Activated T-helper 17 cell treated with anti-CD3 and anti-CD28 coated beads, Interleukin-2, amount 50 U/mL, for 72 hours (primary cell): ENCODE measurements around the gene WWOX. TPM values are rescaled to one million over a fixed set of nuclear protein-coding genes. Genes with fewer than 3 reads are reported as not detected.

ENCODE experiments used
- ATAC-seq: fragments of 150-1000 bp; cut with Tn5 transposase; replicated peaks from 2 replicates; pipeline ENCODE4 v1.10.0; 2021; ENCODE audit warnings: mild to moderate bottlenecking, moderate library complexity
- H3K27ac Mint-ChIP-seq: one replicate; pipeline ENCODE4 v1.8.0; 2022; ENCODE audit warnings: mixed read lengths
- H3K27me3 Mint-ChIP-seq: one replicate; pipeline ENCODE4 v1.8.0; 2022; ENCODE audit warnings: mixed read lengths
- H3K36me3 Mint-ChIP-seq: one replicate; pipeline ENCODE4 v1.8.0; 2022; ENCODE audit warnings: low read depth, mild to moderate bottlenecking, mixed read lengths
- H3K4me1 Mint-ChIP-seq: one replicate; pipeline ENCODE4 v1.8.0; 2022; ENCODE audit warnings: mixed read lengths
- H3K4me3 Mint-ChIP-seq: one replicate; pipeline ENCODE4 v1.8.0; 2022; ENCODE audit warnings: mild to moderate bottlenecking, mixed read lengths
- H3K9me3 Mint-ChIP-seq: one replicate; pipeline ENCODE4 v1.8.0; 2022; ENCODE audit warnings: mixed read lengths
- total RNA-seq, 2 donors: library from RNA; stranded (reverse); gene quantifications; one replicate each; pipeline ENCODE4 v1.2.3, GENCODE V29; 2022

Gene WWOX
- total RNA-seq, 2 donors from 2014 or later: 9.4 to 16.5 TPM

DNA sequence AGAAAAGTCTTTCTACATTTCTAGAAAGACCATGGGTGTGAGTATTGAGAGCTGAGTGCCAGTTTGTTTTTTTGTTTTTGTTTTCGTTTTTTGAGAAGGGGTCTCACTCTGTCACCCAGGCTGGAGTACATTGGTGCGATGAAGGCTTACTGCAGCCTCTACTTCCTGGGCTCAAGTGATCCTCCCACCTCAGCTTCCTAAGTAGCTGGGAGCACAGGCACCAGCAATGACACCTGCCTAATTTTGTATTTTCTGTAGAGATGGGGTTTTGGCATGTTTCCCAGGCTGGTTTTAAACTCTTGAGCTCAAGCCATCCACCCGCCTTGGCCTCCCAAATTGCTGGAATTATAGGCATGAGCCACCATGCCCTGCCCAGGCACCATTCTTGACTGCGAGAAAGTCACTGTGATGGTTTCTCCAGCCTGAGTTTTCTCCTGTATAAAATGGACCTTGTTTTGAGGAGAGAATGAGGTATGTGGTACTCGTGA lies 827.3 kb downstream of the WWOX start:
- peak overlapping the region; percentile 15 for H3K27ac Mint-ChIP-seq
- ATAC-seq: no peak

GRCh38 chr16:78927766-78928165 lies 828.3 kb downstream of the WWOX start:
- ATAC-seq: no peak
- peaks cover 6% of the 10 kb centered on the region for H3K36me3 Mint-ChIP-seq
- peaks cover 5% of the 10 kb centered on the region for H3K9me3 Mint-ChIP-seq
- peaks cover 16% of the 10 kb centered on the region for H3K4me1 Mint-ChIP-seq
- no peaks in the 10 kb centered on the region for H3K27me3 Mint-ChIP-seq
- no peak overlapping the region for H3K4me3 Mint-ChIP-seq
- H3K27ac Mint-ChIP-seq: no peak overlapping the region

More for the DNA sequence above, 827.3 kb downstream of the WWOX start:
- H3K36me3 Mint-ChIP-seq: peaks cover 9% of the 10 kb centered on the region
- H3K4me3 Mint-ChIP-seq: no peak overlapping the region
- no peaks in the 10 kb centered on the region for H3K27me3 Mint-ChIP-seq
- peaks cover 8% of the 10 kb centered on the region for H3K9me3 Mint-ChIP-seq
- H3K4me1 Mint-ChIP-seq: peaks cover 17% of the 10 kb centered on the region

GRCh38 chr16:78929841-78930240 lies 830.4 kb downstream of the WWOX start:
- Mint-ChIP-seq H3K4me1 (peaks cover 6% of the 10 kb centered on the region), H3K36me3 (no peaks in the 10 kb centered on the region), H3K27me3 (no peaks in the 10 kb centered on the region), H3K27ac (no peak overlapping the region), H3K9me3 (no peaks in the 10 kb centered on the region), H3K4me3 (no peak overlapping the region)
- ATAC-seq: no peak

DNA sequence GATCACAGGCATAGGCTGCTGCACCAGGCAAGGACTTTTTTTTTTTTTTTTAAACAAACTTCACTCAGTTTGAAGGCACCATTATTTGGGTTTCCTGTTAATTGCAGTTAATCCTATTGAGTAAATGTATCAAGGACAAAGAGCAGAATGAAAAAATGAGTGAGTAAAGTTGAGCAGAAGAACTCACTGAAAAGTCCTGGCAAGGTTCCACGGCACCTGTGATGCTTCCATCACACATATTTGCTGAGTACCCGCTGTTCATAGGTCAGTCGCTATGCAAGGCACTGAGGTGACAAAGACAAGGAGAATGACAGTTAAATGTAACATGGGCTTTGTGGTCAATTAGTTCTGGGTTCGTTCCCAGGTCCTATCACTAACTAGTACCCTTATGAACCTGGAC lies 831.1 kb downstream of the WWOX start:
- Mint-ChIP-seq H3K9me3 (no peaks in the 10 kb centered on the region), H3K4me3 (no peak overlapping the region), H3K27ac (no peak overlapping the region)

GRCh38 chr16:78931267-78931666 lies 831.8 kb downstream of the WWOX start:
- Mint-ChIP-seq H3K4me3 (no peak overlapping the region), H3K9me3 (no peaks in the 10 kb centered on the region), H3K27ac (no peak overlapping the region), H3K27me3 (no peaks in the 10 kb centered on the region), H3K4me1 (no peaks in the 10 kb centered on the region), H3K36me3 (no peaks in the 10 kb centered on the region)
- ATAC-seq: no peak

More for the DNA sequence above, 831.1 kb downstream of the WWOX start:
- Mint-ChIP-seq H3K27me3 (no peaks in the 10 kb centered on the region), H3K36me3 (no peaks in the 10 kb centered on the region), H3K4me1 (peaks cover 3% of the 10 kb centered on the region)
- no peak for ATAC-seq

DNA sequence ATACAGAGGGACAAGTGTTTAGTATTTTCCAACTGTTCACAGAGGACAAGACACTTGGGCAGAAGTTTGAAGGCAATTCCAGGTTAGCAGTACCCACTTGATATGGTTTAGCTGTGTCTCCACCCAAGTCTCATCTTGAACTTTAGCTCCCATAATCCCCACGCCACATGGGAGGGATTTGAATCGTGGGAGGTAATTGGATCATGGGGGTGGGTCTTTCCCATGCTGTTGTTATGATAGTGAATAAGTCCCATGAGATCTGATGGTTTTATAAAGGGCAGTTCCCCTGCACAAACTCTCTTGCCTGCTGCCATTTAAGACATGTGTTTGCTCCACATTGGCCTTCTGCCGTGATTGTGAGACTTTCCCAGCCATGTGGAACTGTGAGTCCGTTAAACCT lies 832.2 kb downstream of the WWOX start:
- H3K27ac Mint-ChIP-seq: no peak overlapping the region

DNA sequence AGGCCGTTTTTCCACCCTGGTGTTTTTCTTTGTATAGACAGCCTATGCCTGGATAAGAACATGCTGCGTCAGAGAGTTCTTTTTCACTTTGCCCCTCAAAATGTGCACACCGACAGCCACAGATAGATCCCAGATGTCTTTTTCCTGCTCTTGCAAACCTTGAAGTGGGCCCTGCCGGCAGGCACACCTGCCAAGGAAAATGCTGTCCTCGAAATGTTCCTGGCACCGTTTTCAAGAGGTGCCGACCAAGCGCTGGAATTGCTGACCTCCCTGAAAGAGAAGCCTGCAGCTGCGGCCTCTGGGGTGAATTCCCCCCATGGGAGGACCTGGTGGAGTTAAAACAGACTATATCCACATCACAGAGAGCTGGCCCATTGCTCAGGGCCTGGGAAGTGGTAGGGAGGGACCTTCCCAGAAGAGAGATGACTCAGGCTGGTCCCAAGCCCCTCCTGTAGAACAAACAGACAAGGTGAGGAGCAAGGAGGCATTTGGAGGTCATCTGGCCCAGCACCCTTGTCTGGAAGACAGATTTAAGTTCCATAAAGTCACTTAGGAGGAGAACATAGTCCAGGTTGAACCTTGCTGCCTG lies 833.0 kb downstream of the WWOX start:
- Mint-ChIP-seq H3K9me3 (no peaks in the 10 kb centered on the region), H3K27me3 (no peaks in the 10 kb centered on the region), H3K36me3 (no peaks in the 10 kb centered on the region), H3K27ac (no peak overlapping the region), H3K4me1 (no peaks in the 10 kb centered on the region), H3K4me3 (no peak overlapping the region)
- no peak for ATAC-seq

More for the DNA sequence above, 832.2 kb downstream of the WWOX start:
- no peak for ATAC-seq
- H3K27me3 Mint-ChIP-seq: no peaks in the 10 kb centered on the region
- no peak overlapping the region for H3K4me3 Mint-ChIP-seq
- no peaks in the 10 kb centered on the region for H3K9me3 Mint-ChIP-seq
- H3K36me3 Mint-ChIP-seq: no peaks in the 10 kb centered on the region
- no peaks in the 10 kb centered on the region for H3K4me1 Mint-ChIP-seq

DNA sequence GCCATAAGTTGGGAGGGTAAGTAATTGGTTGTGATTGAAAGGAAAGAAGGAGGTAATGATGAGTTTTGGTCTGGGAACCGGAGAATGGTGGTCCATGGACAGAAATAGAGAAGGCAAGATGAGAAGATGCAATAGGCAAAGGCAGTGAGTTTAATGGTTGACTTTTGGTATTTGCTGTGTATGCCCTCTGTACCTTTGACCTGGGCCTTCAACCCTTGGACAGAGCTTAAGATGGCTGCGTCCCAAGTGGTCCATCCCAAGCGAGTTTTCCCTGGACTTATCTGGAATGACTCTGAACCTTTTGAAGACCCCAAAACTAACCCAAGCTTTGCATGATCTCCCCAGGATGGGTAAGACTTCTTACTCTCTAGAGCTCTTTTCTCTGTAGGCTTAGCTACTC lies 836.6 kb downstream of the WWOX start:
- no peaks in the 10 kb centered on the region for H3K36me3 Mint-ChIP-seq
- no peak overlapping the region for H3K27ac Mint-ChIP-seq
- H3K9me3 Mint-ChIP-seq: no peaks in the 10 kb centered on the region
- H3K27me3 Mint-ChIP-seq: no peaks in the 10 kb centered on the region
- no peak for ATAC-seq
- H3K4me1 Mint-ChIP-seq: no peaks in the 10 kb centered on the region
- H3K4me3 Mint-ChIP-seq: no peak overlapping the region

DNA sequence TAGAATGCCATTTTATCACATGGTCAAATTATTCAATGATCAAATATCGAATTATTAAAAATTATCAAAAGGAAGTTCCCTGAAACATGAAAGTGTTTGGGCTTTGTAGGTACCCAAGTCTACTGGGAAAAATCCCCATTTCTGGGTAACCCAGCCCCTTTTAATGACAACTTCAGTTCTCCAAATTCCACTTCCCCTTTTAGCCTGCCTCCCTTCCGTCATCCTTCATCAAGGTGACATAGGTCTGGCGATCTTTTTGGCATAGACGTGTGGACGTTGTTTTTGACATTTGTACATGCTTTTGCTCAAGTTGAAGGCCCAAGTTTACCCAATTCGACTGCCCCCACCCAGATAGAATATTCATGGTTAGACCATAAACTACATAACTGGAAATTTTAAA lies 840.1 kb downstream of the WWOX start:
- H3K36me3 Mint-ChIP-seq: no peaks in the 10 kb centered on the region
- no peaks in the 10 kb centered on the region for H3K9me3 Mint-ChIP-seq
- no peak for ATAC-seq
- H3K27me3 Mint-ChIP-seq: no peaks in the 10 kb centered on the region
- H3K4me3 Mint-ChIP-seq: no peak overlapping the region
- H3K4me1 Mint-ChIP-seq: peaks cover 4% of the 10 kb centered on the region
- no peak overlapping the region for H3K27ac Mint-ChIP-seq

GRCh38 chr16:78942625-78943245 lies 843.3 kb downstream of the WWOX start:
- H3K27me3 Mint-ChIP-seq: no peaks in the 10 kb centered on the region
- peaks cover 4% of the 10 kb centered on the region for H3K4me1 Mint-ChIP-seq
- no peak for ATAC-seq
- H3K36me3 Mint-ChIP-seq: no peaks in the 10 kb centered on the region
- H3K4me3 Mint-ChIP-seq: no peak overlapping the region
- no peaks in the 10 kb centered on the region for H3K9me3 Mint-ChIP-seq
- H3K27ac Mint-ChIP-seq: no peak overlapping the region

DNA sequence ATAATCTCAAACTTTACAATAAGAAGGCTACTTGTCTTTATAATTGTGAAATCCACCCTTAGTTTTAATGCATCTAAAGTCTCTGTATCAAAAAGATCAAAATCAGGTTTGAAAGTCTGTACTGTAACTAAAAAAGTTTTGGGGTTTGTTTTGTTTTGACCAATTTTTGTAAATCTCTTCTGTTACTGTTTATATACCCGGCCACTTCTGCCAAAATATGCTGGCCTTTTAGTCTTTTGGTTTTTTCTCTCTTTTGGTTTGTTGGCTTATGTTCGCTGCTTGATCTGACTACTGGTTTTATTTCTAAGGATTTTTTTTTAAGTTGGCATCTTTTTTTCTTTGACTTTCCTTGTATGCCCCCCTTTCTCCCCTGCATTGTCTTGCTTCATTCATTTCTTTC lies 845.9 kb downstream of the WWOX start:
- Mint-ChIP-seq H3K27ac (no peak overlapping the region), H3K4me1 (peaks cover 7% of the 10 kb centered on the region), H3K36me3 (no peaks in the 10 kb centered on the region), H3K4me3 (no peak overlapping the region), H3K9me3 (no peaks in the 10 kb centered on the region), H3K27me3 (no peaks in the 10 kb centered on the region)
- ATAC-seq: no peak

GRCh38 chr16:78946556-78946955 lies 847.1 kb downstream of the WWOX start:
- Mint-ChIP-seq H3K9me3 (no peaks in the 10 kb centered on the region), H3K27ac (no peak overlapping the region), H3K4me3 (no peak overlapping the region), H3K36me3 (no peaks in the 10 kb centered on the region), H3K27me3 (no peaks in the 10 kb centered on the region), H3K4me1 (peaks cover 7% of the 10 kb centered on the region)
- no peak for ATAC-seq

DNA sequence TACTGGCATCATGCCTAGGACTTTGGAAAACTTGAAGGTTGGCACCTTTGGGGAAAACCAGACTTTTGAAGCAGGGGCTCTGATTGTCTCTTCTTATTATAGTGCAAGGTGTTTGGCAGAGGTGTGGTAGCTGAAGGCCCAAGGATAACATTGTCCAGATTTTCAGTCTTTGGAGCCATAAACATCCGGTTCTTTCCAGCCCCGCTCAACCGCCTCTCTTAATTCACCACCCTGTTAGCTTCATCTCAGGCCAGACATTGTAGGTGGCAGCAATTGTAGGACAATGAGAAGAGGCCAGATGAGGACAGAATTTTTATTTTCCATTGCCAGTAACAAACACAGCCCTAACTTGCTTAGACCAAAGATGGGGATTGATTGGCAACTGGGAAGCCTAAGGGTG lies 851.3 kb downstream of the WWOX start:
- no peaks in the 10 kb centered on the region for H3K36me3 Mint-ChIP-seq
- H3K4me1 Mint-ChIP-seq: peaks cover 7% of the 10 kb centered on the region
- H3K4me3 Mint-ChIP-seq: no peak overlapping the region
- no peak overlapping the region for H3K27ac Mint-ChIP-seq
- H3K9me3 Mint-ChIP-seq: peaks cover 5% of the 10 kb centered on the region
- H3K27me3 Mint-ChIP-seq: no peaks in the 10 kb centered on the region
- ATAC-seq: no peak

GRCh38 chr16:78952630-78953029 lies 853.2 kb downstream of the WWOX start:
- no peak for ATAC-seq
- H3K36me3 Mint-ChIP-seq: no peaks in the 10 kb centered on the region
- no peak overlapping the region for H3K4me3 Mint-ChIP-seq
- no peaks in the 10 kb centered on the region for H3K27me3 Mint-ChIP-seq
- H3K27ac Mint-ChIP-seq: no peak overlapping the region
- peaks cover 5% of the 10 kb centered on the region for H3K9me3 Mint-ChIP-seq
- peaks cover 13% of the 10 kb centered on the region for H3K4me1 Mint-ChIP-seq

- H3K9me3 Mint-ChIP-seq: peaks cover 5% of the 10 kb centered on the region
- H3K36me3 Mint-ChIP-seq: no peaks in the 10 kb centered on the region
- peaks cover 19% of the 10 kb centered on the region for H3K4me1 Mint-ChIP-seq
- no peak overlapping the region for H3K27ac Mint-ChIP-seq
- no peaks in the 10 kb centered on the region for H3K27me3 Mint-ChIP-seq
- H3K4me3 Mint-ChIP-seq: no peak overlapping the region
- ATAC-seq: no peak
Measured at GRCh38 chr16:78953526-78953925, 854.1 kb downstream of the WWOX start.
